ENCODE data around the gene PSD. TPM values are rescaled to one million over a fixed set of nuclear protein-coding genes. Genes with fewer than 3 reads are reported as not detected.

The PSD gene
- total and polyA plus RNA-seq, 9 of the 15 experiments (the other 6 are each of a cell fraction or from before 2014, with no cell fraction given): 0.11 to 1.7 (median 0.54) TPM; not detected in 2

- Histone ChIP-seq H4K20me1 (replicated peaks; ENCODE audit: control insufficient read depth, insufficient read depth, low read length) (no peaks in the 10 kb centered on the region), H3K4me3 (no peak overlapping the region), H3K4me1 (replicated peaks in 1 of 2; ENCODE audit: control insufficient read depth in 2 of 2, insufficient read depth in 2 of 2, low read length in 2 of 2) (peaks cover 41 to 42% of the 10 kb centered on the region in 2 experiments), H3K79me2 (ENCODE audit: control insufficient read depth, insufficient read depth, low read length) (peaks cover 43% of the 10 kb centered on the region), H3K36me3 (ENCODE audit: control insufficient read depth, insufficient read depth, low read length) (peaks cover 44% of the 10 kb centered on the region; the same call in 2 of the 3 replicates), H3K27ac (ENCODE audit: extremely low read depth, low read depth, low read length) (peak overlapping the region; percentile 70; the same call in 2 of the 3 replicates), H3K9me1 (ENCODE audit: control insufficient read depth, insufficient read depth, low read length) (no peaks in the 10 kb centered on the region), H3K27me3 (ENCODE audit: control insufficient read depth in 2 of 2, insufficient read depth in 2 of 2, low read length in 2 of 2) (no peaks in the 10 kb centered on the region), H3K9ac (ENCODE audit: insufficient read depth in 1 of 2, low read depth in 2 of 2, low read length in 2 of 2) (peak overlapping the region in 1 of 2 experiments; percentile 20; a peak in 1 of 4 replicates), H3K9me3 (replicated peaks; ENCODE audit: control insufficient read depth, insufficient read depth, low read depth, low read length) (no peaks in the 10 kb centered on the region), H2AFZ (ENCODE audit: low read depth, low read length) (no peak overlapping the region), H3K4me2 (ENCODE audit: insufficient read depth, low read length) (peak overlapping the region; percentile 44; the same call in 1 of the 2 replicates)
- peak; percentile 20; the same call in 2 of the 3 replicates for ATAC-seq
- FAIRE-seq: peak; percentile 11
- intact Hi-C loops (cut with micrococcal nuclease): no loop called here
- in situ Hi-C loops (cut with MboI): no loop called here
- DNase-seq (ENCODE audit: extremely low read depth in 1 of 4, low spot score in 3 of 4): peak in 3 of 4 experiments; percentile 36 to 70 (median 43)
- POLR2A ChIA-PET: interaction anchor here (0.6 to 3.3 kb wide), 7 partner anchors 9 to 142 kb away, joined by 3 to 24 read pairs (median 3); partner anchors contain the start of gene CUEDC2
- CTCF ChIA-PET (ENCODE audit: low intra/inter-chr PET ratio): no interaction called here
- BruUV-seq (replicated peaks): no TSS peak
- WGBS (ENCODE audit: insufficient coverage, low coverage, missing lambda C conversion rate): 34% methylated on average over 3 of the region's 3 CpGs
- TF ChIP-seq CEBPG (CRISPR knock-in tag; IDR thresholded peaks at IDR 0.05) (peak; percentile 56; the same call in 1 of the 2 replicates), CEBPG (tag; conservative IDR thresholded peaks at IDR 0.05 in 1 of 2, IDR thresholded peaks at IDR 0.05 in 1 of 2) (peak; percentile 13 to 74; a peak in 2 of 4 replicates), ADNP (tag; IDR thresholded peaks at IDR 0.05) (0 out of 2 replicates have a peak, but pooled peaks have one; percentile 24), NFIX (CRISPR knock-in tag; IDR thresholded peaks at IDR 0.05; ENCODE audit: low read depth) (no peak), ATF7 (IDR thresholded peaks at IDR 0.05) (peak; percentile 94; the same call in 1 of the 2 replicates), ZFX (CRISPR knock-in tag; IDR thresholded peaks at IDR 0.05) (peak; percentile 24; the same call in 1 of the 2 replicates), HDAC2 (IDR thresholded peaks at IDR 0.05) (peak; percentile 47; the same call in 1 of the 2 replicates), FOSL1 (tag; conservative IDR thresholded peaks at IDR 0.05) (peak; percentile 90), ATF1 (CRISPR knock-in tag; IDR thresholded peaks at IDR 0.05) (no peak), ATF1 (tag; IDR thresholded peaks at IDR 0.05) (peak; percentile 46), NFIC (IDR thresholded peaks at IDR 0.05) (peak; percentile 41; the same call in 1 of the 2 replicates), PTBP1 (IDR thresholded peaks at IDR 0.05; ENCODE audit: low read depth, low read length) (0 out of 2 replicates have a peak, but pooled peaks have one; percentile 45), ZBTB34 (CRISPR knock-in tag; IDR thresholded peaks at IDR 0.05) (no peak), MEF2D (tag; conservative IDR thresholded peaks at IDR 0.05; ENCODE audit: low read depth) (0 out of 2 replicates have a peak, but pooled peaks have one; percentile 38), ZNF584 (CRISPR knock-in tag; IDR thresholded peaks at IDR 0.05; ENCODE audit: low read depth) (peak; percentile 66; the same call in 1 of the 2 replicates), JUNB (CRISPR knock-in tag; conservative IDR thresholded peaks at IDR 0.05) (peak; percentile 83)
- TF ChIP-seq, protein P1, sequence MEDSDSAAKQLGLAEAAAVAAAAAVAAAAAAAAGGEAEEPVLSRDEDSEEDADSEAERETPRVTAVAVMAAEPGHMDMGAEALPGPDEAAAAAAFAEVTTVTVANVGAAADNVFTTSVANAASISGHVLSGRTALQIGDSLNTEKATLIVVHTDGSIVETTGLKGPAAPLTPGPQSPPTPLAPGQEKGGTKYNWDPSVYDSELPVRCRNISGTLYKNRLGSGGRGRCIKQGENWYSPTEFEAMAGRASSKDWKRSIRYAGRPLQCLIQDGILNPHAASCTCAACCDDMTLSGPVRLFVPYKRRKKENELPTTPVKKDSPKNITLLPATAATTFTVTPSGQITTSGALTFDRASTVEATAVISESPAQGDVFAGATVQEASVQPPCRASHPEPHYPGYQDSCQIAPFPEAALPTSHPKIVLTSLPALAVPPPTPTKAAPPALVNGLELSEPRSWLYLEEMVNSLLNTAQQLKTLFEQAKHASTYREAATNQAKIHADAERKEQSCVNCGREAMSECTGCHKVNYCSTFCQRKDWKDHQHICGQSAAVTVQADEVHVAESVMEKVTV (CRISPR knock-in tag; IDR thresholded peaks at IDR 0.05): no peak
Observed at GRCh38 chr10:102452672-102453340, 34.2 kb upstream of the PSD start.
